Neural cell (in vitro differentiated cells): Measurements from ENCODE around the gene CDC6. TPM values are rescaled to one million over a fixed set of nuclear protein-coding genes. Genes with fewer than 3 reads are reported as not detected.
A peak's percentile ranks its signal among the peaks of the same experiment; 100 is the strongest.

ENCODE experiments used
- H2AFZ ChIP-seq: fragments of 200-600, 300-800 bp; sonication (generic), shearing (Covaris generic); 2 replicates; pipeline ENCODE4 v1.6.0; 2014; ENCODE audit warnings: low read depth, mild to moderate bottlenecking, antibody characterized with exemption, low read length, moderate library complexity
- H3F3A ChIP-seq: fragments of 200-600 bp; shearing (Covaris generic); 2 replicates; pipeline ENCODE4 v1.6.1; 2016; ENCODE audit warnings: mild to moderate bottlenecking, moderate library complexity, mixed read lengths, antibody characterized with exemption, low read length; ENCODE audit not compliant: insufficient read depth, poor library complexity, severe bottlenecking
- H3K27ac ChIP-seq: fragments of 200-600, 300-800 bp; sonication (generic), shearing (Covaris generic); 2 replicates; pipeline ENCODE4 v1.5.1; 2014; ENCODE audit warnings: mild to moderate bottlenecking, low read length, moderate library complexity
- H3K27me3 ChIP-seq: fragments of 300-800, 200-600 bp; sonication (generic), shearing (Covaris generic); 2 replicates; pipeline ENCODE4 v1.6.0; 2014; ENCODE audit warnings: mild to moderate bottlenecking, low read depth, low read length, moderate library complexity; ENCODE audit not compliant: insufficient read depth
- H3K36me3 ChIP-seq: fragments of 300-800, 200-600 bp; sonication (generic), shearing (Covaris generic); 2 replicates; pipeline ENCODE4 v1.5.1; 2014; ENCODE audit warnings: mild to moderate bottlenecking, antibody characterized with exemption, low read length, moderate library complexity; ENCODE audit not compliant: insufficient read depth
- H3K4me2 ChIP-seq: fragments of 300-800, 200-600 bp; sonication (generic), shearing (Covaris generic); 2 replicates; pipeline ENCODE4 v1.6.0; 2014; ENCODE audit warnings: mild to moderate bottlenecking, low read length
- H3K4me3 ChIP-seq: fragments of 300-800, 200-600 bp; sonication (generic), shearing (Covaris generic); 2 replicates; pipeline ENCODE4 v1.5.1; 2014; ENCODE audit warnings: mild to moderate bottlenecking, low read length, moderate library complexity
- H3K79me2 ChIP-seq: fragments of 200-600 bp; shearing (Covaris generic); replicated peaks from 2 replicates; pipeline ENCODE4 v1.6.0; 2014; ENCODE audit warnings: mild to moderate bottlenecking, low read length, moderate library complexity; ENCODE audit not compliant: insufficient read depth
- H3K9ac ChIP-seq: fragments of 300-800, 200-600 bp; sonication (generic), shearing (Covaris generic); 2 replicates; pipeline ENCODE4 v1.6.1; 2016; ENCODE audit warnings: mild to moderate bottlenecking, low read length, mixed read lengths
- H3K9me2 ChIP-seq: fragments of 200-600 bp; shearing (Covaris generic); 2 replicates; pipeline ENCODE4 v1.6.1; 2016; ENCODE audit warnings: mild to moderate bottlenecking, low read length, mixed read lengths; ENCODE audit not compliant: insufficient read depth
- H3K9me3 ChIP-seq: fragments of 200-600, 300-800 bp; sonication (generic), shearing (Covaris generic); 2 replicates; pipeline ENCODE4 v1.6.1; 2016; ENCODE audit warnings: mild to moderate bottlenecking, mixed run types, low read length, moderate library complexity, mixed read lengths
- H4K20me1 ChIP-seq: fragments of 200-600 bp; shearing (Covaris generic); 2 replicates; pipeline ENCODE4 v1.6.1; 2016; ENCODE audit warnings: mild to moderate bottlenecking, mixed run types; ENCODE audit not compliant: insufficient read depth
- EP300 ChIP-seq: fragments of 450-650 bp; conservative IDR thresholded peaks from 2 replicates; pipeline ENCODE4 v1.6.1; 2014; ENCODE audit warnings: antibody characterized with exemption, mild to moderate bottlenecking, moderate library complexity; ENCODE audit not compliant: poor library complexity, severe bottlenecking
- EZH2 ChIP-seq: fragments of 200-600, 300-800 bp; shearing (Covaris generic), sonication (generic); IDR thresholded peaks from 2 replicates; pipeline ENCODE4 v1.6.1; 2014; ENCODE audit warnings: antibody characterized with exemption, low read length, borderline replicate concordance, mild to moderate bottlenecking; ENCODE audit not compliant: insufficient read depth, poor library complexity, severe bottlenecking
- MXI1 ChIP-seq: fragments of 450-650 bp; conservative IDR thresholded peaks from 2 replicates; pipeline ENCODE4 v1.6.1; 2014; ENCODE audit warnings: antibody characterized with exemption, mild to moderate bottlenecking; ENCODE audit not compliant: poor library complexity, severe bottlenecking
- POLR2AphosphoS5 ChIP-seq: IDR thresholded peaks from 2 replicates; pipeline ENCODE4 v1.6.1; 2012
- RAD21 ChIP-seq: fragments of 450-650 bp; conservative IDR thresholded peaks from 2 replicates; pipeline ENCODE4 v1.6.1; 2014; ENCODE audit warnings: antibody characterized with exemption, mild to moderate bottlenecking, moderate library complexity
- REST ChIP-seq: IDR thresholded peaks from 2 replicates; pipeline ENCODE4 v1.6.1; 2012; ENCODE audit warnings: borderline replicate concordance
- SMC3 ChIP-seq: fragments of 450-650 bp; conservative IDR thresholded peaks from 2 replicates; pipeline ENCODE4 v1.6.1; 2014; ENCODE audit warnings: antibody characterized with exemption, mild to moderate bottlenecking, moderate library complexity; ENCODE audit not compliant: poor library complexity
- TAF1 ChIP-seq: IDR thresholded peaks from 2 replicates; pipeline ENCODE4 v1.6.1; 2012; ENCODE audit warnings: low read depth
- polyA minus RNA-seq: library from RNA; depleted of rRNA, polyadenylated mRNA; stranded (reverse); fragments of >200 nt; gene quantifications from 2 replicates; pipeline ENCODE4 v1.2.3, GENCODE V29; 2014
- polyA plus RNA-seq: library from polyadenylated mRNA; depleted of rRNA; stranded (reverse); fragments of >200 nt; gene quantifications from 2 replicates; pipeline ENCODE4 v1.2.3, GENCODE V29; 2014
- TF ChIP-seq, protein P1 (sequence below): fragments of 450-650 bp; IDR thresholded peaks from 2 replicates; pipeline ENCODE4 v1.5.1; 2014; ENCODE audit warnings: antibody characterized with exemption, mild to moderate bottlenecking, moderate library complexity; ENCODE audit not compliant: poor library complexity, severe bottlenecking

The CDC6 gene, protein sequence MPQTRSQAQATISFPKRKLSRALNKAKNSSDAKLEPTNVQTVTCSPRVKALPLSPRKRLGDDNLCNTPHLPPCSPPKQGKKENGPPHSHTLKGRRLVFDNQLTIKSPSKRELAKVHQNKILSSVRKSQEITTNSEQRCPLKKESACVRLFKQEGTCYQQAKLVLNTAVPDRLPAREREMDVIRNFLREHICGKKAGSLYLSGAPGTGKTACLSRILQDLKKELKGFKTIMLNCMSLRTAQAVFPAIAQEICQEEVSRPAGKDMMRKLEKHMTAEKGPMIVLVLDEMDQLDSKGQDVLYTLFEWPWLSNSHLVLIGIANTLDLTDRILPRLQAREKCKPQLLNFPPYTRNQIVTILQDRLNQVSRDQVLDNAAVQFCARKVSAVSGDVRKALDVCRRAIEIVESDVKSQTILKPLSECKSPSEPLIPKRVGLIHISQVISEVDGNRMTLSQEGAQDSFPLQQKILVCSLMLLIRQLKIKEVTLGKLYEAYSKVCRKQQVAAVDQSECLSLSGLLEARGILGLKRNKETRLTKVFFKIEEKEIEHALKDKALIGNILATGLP
- polyA plus RNA-seq (1.9 and 2.2 TPM in 2 replicates), polyA minus RNA-seq (3.2 and 3.9 TPM in 2 replicates)

GRCh38 chr17:40287494-40288369 is at the start of gene CDC6:
TSS of gene CDC6 (plus strand) at chr17:40287879. CDS start at chr17:40289421, 1,542 bp downstream.
- no peaks in the 10 kb centered on the region for H3K27me3 ChIP-seq
- no peak within 1 kb of the TSS for H3K27ac ChIP-seq
- peak within 1 kb of the TSS; percentile 15 for H2AFZ ChIP-seq
- no peaks in the 10 kb centered on the region for H3K36me3 ChIP-seq
- no peaks in the 10 kb centered on the region for H3F3A ChIP-seq
- H3K4me3 ChIP-seq, result peak within 1 kb of the TSS; percentile 87
- H3K4me2 ChIP-seq, result peak within 1 kb of the TSS; percentile 84
- H3K79me2 ChIP-seq, result peaks cover 5% of the 10 kb centered on the region
- peak; percentile 99 for TF ChIP-seq MXI1
- TF ChIP-seq SMC3, result peak; percentile 55
- TF ChIP-seq POLR2AphosphoS5, result peak; percentile 73
- no peak for TF ChIP-seq REST
- no peak for TF ChIP-seq EZH2
- TF ChIP-seq TAF1, result no peak
- no peak for TF ChIP-seq EP300
- TF ChIP-seq, protein P1, sequence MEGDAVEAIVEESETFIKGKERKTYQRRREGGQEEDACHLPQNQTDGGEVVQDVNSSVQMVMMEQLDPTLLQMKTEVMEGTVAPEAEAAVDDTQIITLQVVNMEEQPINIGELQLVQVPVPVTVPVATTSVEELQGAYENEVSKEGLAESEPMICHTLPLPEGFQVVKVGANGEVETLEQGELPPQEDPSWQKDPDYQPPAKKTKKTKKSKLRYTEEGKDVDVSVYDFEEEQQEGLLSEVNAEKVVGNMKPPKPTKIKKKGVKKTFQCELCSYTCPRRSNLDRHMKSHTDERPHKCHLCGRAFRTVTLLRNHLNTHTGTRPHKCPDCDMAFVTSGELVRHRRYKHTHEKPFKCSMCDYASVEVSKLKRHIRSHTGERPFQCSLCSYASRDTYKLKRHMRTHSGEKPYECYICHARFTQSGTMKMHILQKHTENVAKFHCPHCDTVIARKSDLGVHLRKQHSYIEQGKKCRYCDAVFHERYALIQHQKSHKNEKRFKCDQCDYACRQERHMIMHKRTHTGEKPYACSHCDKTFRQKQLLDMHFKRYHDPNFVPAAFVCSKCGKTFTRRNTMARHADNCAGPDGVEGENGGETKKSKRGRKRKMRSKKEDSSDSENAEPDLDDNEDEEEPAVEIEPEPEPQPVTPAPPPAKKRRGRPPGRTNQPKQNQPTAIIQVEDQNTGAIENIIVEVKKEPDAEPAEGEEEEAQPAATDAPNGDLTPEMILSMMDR, result no peak
- peak within 1 kb of the TSS; percentile 24 for H3K9ac ChIP-seq
- H4K20me1 ChIP-seq, result no peaks in the 10 kb centered on the region
- H3K9me3 ChIP-seq, result no peaks in the 10 kb centered on the region
- H3K9me2 ChIP-seq, result no peaks in the 10 kb centered on the region

DNA sequence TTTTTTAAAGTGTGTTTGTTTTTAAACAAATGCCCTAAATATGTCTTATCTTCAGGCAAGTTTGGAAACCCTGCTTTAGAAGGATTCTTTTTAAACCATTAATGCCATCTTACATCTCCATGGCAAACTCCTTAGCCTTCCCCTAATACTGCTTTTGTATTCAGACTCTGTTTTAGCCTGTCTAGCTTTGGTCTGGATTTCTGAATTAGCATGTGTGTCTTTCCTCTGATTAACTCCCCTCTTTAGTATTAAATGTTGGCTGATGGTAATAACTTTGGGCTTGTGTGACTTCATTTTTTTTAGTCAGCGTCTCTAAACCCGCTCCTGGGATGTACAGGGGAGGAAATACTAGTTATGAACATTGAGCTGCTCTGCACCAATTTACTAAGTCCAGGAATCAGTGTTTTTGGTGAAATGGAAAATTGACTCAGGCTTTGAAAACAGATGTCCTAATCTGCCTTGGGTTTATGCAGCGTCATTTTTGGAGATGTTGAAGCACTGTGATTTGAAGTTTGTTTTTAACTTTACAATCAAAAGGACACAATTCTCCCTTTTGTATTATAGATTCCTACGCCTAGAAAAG is 46.3 kb upstream of the CDC6 start:
- Histone ChIP-seq H3F3A (no peaks in the 10 kb centered on the region), H3K9me2 (no peaks in the 10 kb centered on the region), H3K4me2 (no peak overlapping the region), H3K79me2 (peaks cover 11% of the 10 kb centered on the region), H2AFZ (no peak overlapping the region), H3K27me3 (no peaks in the 10 kb centered on the region), H3K9ac (no peak overlapping the region), H3K9me3 (no peaks in the 10 kb centered on the region), H4K20me1 (no peaks in the 10 kb centered on the region), H3K27ac (no peak overlapping the region), H3K36me3 (no peaks in the 10 kb centered on the region), H3K4me3 (no peak overlapping the region)
- TF ChIP-seq MXI1 (no peak), RAD21 (no peak)
